ENCODE measurements around the gene SYNPO2.

- TF ChIP-seq, protein P1, sequence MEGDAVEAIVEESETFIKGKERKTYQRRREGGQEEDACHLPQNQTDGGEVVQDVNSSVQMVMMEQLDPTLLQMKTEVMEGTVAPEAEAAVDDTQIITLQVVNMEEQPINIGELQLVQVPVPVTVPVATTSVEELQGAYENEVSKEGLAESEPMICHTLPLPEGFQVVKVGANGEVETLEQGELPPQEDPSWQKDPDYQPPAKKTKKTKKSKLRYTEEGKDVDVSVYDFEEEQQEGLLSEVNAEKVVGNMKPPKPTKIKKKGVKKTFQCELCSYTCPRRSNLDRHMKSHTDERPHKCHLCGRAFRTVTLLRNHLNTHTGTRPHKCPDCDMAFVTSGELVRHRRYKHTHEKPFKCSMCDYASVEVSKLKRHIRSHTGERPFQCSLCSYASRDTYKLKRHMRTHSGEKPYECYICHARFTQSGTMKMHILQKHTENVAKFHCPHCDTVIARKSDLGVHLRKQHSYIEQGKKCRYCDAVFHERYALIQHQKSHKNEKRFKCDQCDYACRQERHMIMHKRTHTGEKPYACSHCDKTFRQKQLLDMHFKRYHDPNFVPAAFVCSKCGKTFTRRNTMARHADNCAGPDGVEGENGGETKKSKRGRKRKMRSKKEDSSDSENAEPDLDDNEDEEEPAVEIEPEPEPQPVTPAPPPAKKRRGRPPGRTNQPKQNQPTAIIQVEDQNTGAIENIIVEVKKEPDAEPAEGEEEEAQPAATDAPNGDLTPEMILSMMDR (IDR thresholded peaks at IDR 0.05; ENCODE audit: borderline replicate concordance, extremely low read depth, low read length, poor library complexity, severe bottlenecking): no peak
- no peak for TF ChIP-seq EZH2 (IDR thresholded peaks at IDR 0.05; ENCODE audit: borderline replicate concordance, low read depth, low read length, severe bottlenecking)
These were observed 46.6 kb upstream of the SYNPO2 start for GRCh38 chr4:118842055-118842454.

Measured in DND-41 (cell line).